Adrenal gland (tissue), 5 donors: ENCODE results near the gene TSHZ2.

Source experiments
- CTCF ChIP-seq, 6 experiments: fragments of 450-650 bp in 4 of 6; fragments of 200-600 bp in 2 of 6; sonication (generic) in 1 of 6; IDR thresholded peaks; 1 replicate in 5 of 6; 2 replicates in 1 of 6; pipeline versions ENCODE4 v1.5.1 to v1.8.0; 2016 to 2021; ENCODE audit warnings: antibody characterized with exemption in 6 of 6, mild to moderate bottlenecking in 2 of 6, moderate library complexity in 1 of 6
- POLR2A ChIP-seq, 2 donors: fragments of 450-650 bp; IDR thresholded peaks; one replicate each; pipeline ENCODE4 v1.6.1; 2017; ENCODE audit warnings: antibody characterized with exemption in 2 of 2, mild to moderate bottlenecking in 2 of 2, moderate library complexity in 1 of 2
- donor health status: DM: no; HTN: no; CAD: no.

- TF ChIP-seq CTCF (IDR thresholded peaks at IDR 0.05), result no peak
- TF ChIP-seq POLR2A (IDR thresholded peaks at IDR 0.05), result no peak
These were observed 392.5 kb downstream of the TSHZ2 start for GRCh38 chr20:53364646-53365045.
